Neural cell (in vitro differentiated cells): ENCODE measurements around the gene ZNF70. TPM values are rescaled to one million over a fixed set of nuclear protein-coding genes. Genes with fewer than 3 reads are reported as not detected.
A peak's percentile ranks its signal among the peaks of the same experiment; 100 is the strongest.

Source experiments
- H2AFZ ChIP-seq: fragments of 200-600, 300-800 bp; sonication (generic), shearing (Covaris generic); 2 replicates; pipeline ENCODE4 v1.6.0; 2014; ENCODE audit warnings: low read depth, mild to moderate bottlenecking, antibody characterized with exemption, low read length, moderate library complexity
- H3F3A ChIP-seq: fragments of 200-600 bp; shearing (Covaris generic); 2 replicates; pipeline ENCODE4 v1.6.1; 2016; ENCODE audit warnings: mild to moderate bottlenecking, moderate library complexity, mixed read lengths, antibody characterized with exemption, low read length; ENCODE audit not compliant: insufficient read depth, poor library complexity, severe bottlenecking
- H3K27ac ChIP-seq: fragments of 200-600, 300-800 bp; sonication (generic), shearing (Covaris generic); 2 replicates; pipeline ENCODE4 v1.5.1; 2014; ENCODE audit warnings: mild to moderate bottlenecking, low read length, moderate library complexity
- H3K27me3 ChIP-seq: fragments of 300-800, 200-600 bp; sonication (generic), shearing (Covaris generic); 2 replicates; pipeline ENCODE4 v1.6.0; 2014; ENCODE audit warnings: mild to moderate bottlenecking, low read depth, low read length, moderate library complexity; ENCODE audit not compliant: insufficient read depth
- H3K36me3 ChIP-seq: fragments of 300-800, 200-600 bp; sonication (generic), shearing (Covaris generic); 2 replicates; pipeline ENCODE4 v1.5.1; 2014; ENCODE audit warnings: mild to moderate bottlenecking, antibody characterized with exemption, low read length, moderate library complexity; ENCODE audit not compliant: insufficient read depth
- H3K4me2 ChIP-seq: fragments of 300-800, 200-600 bp; sonication (generic), shearing (Covaris generic); 2 replicates; pipeline ENCODE4 v1.6.0; 2014; ENCODE audit warnings: mild to moderate bottlenecking, low read length
- H3K4me3 ChIP-seq: fragments of 300-800, 200-600 bp; sonication (generic), shearing (Covaris generic); 2 replicates; pipeline ENCODE4 v1.5.1; 2014; ENCODE audit warnings: mild to moderate bottlenecking, low read length, moderate library complexity
- H3K79me2 ChIP-seq: fragments of 200-600 bp; shearing (Covaris generic); replicated peaks from 2 replicates; pipeline ENCODE4 v1.6.0; 2014; ENCODE audit warnings: mild to moderate bottlenecking, low read length, moderate library complexity; ENCODE audit not compliant: insufficient read depth
- H3K9ac ChIP-seq: fragments of 300-800, 200-600 bp; sonication (generic), shearing (Covaris generic); 2 replicates; pipeline ENCODE4 v1.6.1; 2016; ENCODE audit warnings: mild to moderate bottlenecking, low read length, mixed read lengths
- H3K9me2 ChIP-seq: fragments of 200-600 bp; shearing (Covaris generic); 2 replicates; pipeline ENCODE4 v1.6.1; 2016; ENCODE audit warnings: mild to moderate bottlenecking, low read length, mixed read lengths; ENCODE audit not compliant: insufficient read depth
- H3K9me3 ChIP-seq: fragments of 200-600, 300-800 bp; sonication (generic), shearing (Covaris generic); 2 replicates; pipeline ENCODE4 v1.6.1; 2016; ENCODE audit warnings: mild to moderate bottlenecking, mixed run types, low read length, moderate library complexity, mixed read lengths
- H4K20me1 ChIP-seq: fragments of 200-600 bp; shearing (Covaris generic); 2 replicates; pipeline ENCODE4 v1.6.1; 2016; ENCODE audit warnings: mild to moderate bottlenecking, mixed run types; ENCODE audit not compliant: insufficient read depth
- EP300 ChIP-seq: fragments of 450-650 bp; conservative IDR thresholded peaks from 2 replicates; pipeline ENCODE4 v1.6.1; 2014; ENCODE audit warnings: antibody characterized with exemption, mild to moderate bottlenecking, moderate library complexity; ENCODE audit not compliant: poor library complexity, severe bottlenecking
- EZH2 ChIP-seq: fragments of 200-600, 300-800 bp; shearing (Covaris generic), sonication (generic); IDR thresholded peaks from 2 replicates; pipeline ENCODE4 v1.6.1; 2014; ENCODE audit warnings: antibody characterized with exemption, low read length, borderline replicate concordance, mild to moderate bottlenecking; ENCODE audit not compliant: insufficient read depth, poor library complexity, severe bottlenecking
- MXI1 ChIP-seq: fragments of 450-650 bp; conservative IDR thresholded peaks from 2 replicates; pipeline ENCODE4 v1.6.1; 2014; ENCODE audit warnings: antibody characterized with exemption, mild to moderate bottlenecking; ENCODE audit not compliant: poor library complexity, severe bottlenecking
- POLR2AphosphoS5 ChIP-seq: IDR thresholded peaks from 2 replicates; pipeline ENCODE4 v1.6.1; 2012
- RAD21 ChIP-seq: fragments of 450-650 bp; conservative IDR thresholded peaks from 2 replicates; pipeline ENCODE4 v1.6.1; 2014; ENCODE audit warnings: antibody characterized with exemption, mild to moderate bottlenecking, moderate library complexity
- SMC3 ChIP-seq: fragments of 450-650 bp; conservative IDR thresholded peaks from 2 replicates; pipeline ENCODE4 v1.6.1; 2014; ENCODE audit warnings: antibody characterized with exemption, mild to moderate bottlenecking, moderate library complexity; ENCODE audit not compliant: poor library complexity
- TAF1 ChIP-seq: IDR thresholded peaks from 2 replicates; pipeline ENCODE4 v1.6.1; 2012; ENCODE audit warnings: low read depth
- polyA plus RNA-seq: library from polyadenylated mRNA; depleted of rRNA; stranded (reverse); fragments of >200 nt; gene quantifications from 2 replicates; pipeline ENCODE4 v1.2.3, GENCODE V29; 2014
- TF ChIP-seq, protein P1 (sequence below): fragments of 450-650 bp; IDR thresholded peaks from 2 replicates; pipeline ENCODE4 v1.5.1; 2014; ENCODE audit warnings: antibody characterized with exemption, mild to moderate bottlenecking, moderate library complexity; ENCODE audit not compliant: poor library complexity, severe bottlenecking
- TF ChIP-seq, protein P2 (sequence below): IDR thresholded peaks from 2 replicates; pipeline ENCODE4 v1.6.1; 2012; ENCODE audit warnings: borderline replicate concordance

Gene ZNF70
- polyA plus RNA-seq, 1 donor from 2014 or later, result 1.3 TPM

DNA sequence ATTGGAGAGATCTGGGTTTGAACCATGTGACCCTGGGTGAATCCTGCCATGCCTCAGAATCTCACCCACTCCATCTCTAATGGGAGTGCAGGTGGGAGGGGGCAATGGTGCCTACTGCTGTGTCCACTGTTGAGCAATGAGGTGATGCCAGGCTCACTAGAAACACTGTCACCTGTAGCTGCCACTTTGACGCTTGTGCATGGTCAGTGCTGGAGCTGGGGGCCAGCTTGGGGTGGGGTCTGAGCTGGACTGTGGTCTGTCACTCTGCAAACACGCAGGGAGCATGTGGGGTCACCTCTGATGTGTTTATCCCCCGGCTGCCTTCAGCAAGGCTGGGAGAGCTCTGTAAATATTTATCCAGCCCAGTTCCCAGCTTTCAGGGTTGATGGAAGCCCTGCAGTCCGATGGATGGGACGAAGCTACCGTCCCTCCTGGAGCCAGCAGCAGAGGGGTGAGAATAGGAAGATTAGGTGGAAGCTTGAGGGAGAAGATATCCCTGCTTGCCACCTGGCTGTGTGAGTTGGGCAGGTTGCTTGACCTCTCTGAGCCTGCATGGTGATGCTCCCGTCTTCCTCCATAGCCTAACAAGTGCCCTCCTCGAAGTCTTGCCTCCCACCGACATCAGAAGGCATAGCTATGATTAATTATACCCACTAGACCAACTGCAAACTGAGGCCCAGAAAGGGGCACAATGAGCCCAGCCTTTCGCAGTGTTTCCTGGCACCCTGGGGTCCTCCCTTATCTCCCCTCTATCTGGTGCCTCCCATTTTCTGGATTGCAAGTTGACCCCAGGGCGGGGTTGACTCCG lies 23.4 kb upstream of the ZNF70 start:
- Histone ChIP-seq H3K4me3 (no peak overlapping the region), H4K20me1 (no peaks in the 10 kb centered on the region), H3K36me3 (no peaks in the 10 kb centered on the region), H3K9ac (no peak overlapping the region), H3K79me2 (no peaks in the 10 kb centered on the region), H3K27ac (no peak overlapping the region), H3K27me3 (peaks cover 9% of the 10 kb centered on the region), H3F3A (no peaks in the 10 kb centered on the region), H3K9me3 (no peaks in the 10 kb centered on the region), H3K4me2 (no peak overlapping the region), H3K9me2 (no peaks in the 10 kb centered on the region), H2AFZ (no peak overlapping the region)
- TF ChIP-seq, protein P1, sequence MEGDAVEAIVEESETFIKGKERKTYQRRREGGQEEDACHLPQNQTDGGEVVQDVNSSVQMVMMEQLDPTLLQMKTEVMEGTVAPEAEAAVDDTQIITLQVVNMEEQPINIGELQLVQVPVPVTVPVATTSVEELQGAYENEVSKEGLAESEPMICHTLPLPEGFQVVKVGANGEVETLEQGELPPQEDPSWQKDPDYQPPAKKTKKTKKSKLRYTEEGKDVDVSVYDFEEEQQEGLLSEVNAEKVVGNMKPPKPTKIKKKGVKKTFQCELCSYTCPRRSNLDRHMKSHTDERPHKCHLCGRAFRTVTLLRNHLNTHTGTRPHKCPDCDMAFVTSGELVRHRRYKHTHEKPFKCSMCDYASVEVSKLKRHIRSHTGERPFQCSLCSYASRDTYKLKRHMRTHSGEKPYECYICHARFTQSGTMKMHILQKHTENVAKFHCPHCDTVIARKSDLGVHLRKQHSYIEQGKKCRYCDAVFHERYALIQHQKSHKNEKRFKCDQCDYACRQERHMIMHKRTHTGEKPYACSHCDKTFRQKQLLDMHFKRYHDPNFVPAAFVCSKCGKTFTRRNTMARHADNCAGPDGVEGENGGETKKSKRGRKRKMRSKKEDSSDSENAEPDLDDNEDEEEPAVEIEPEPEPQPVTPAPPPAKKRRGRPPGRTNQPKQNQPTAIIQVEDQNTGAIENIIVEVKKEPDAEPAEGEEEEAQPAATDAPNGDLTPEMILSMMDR, result no peak
- TF ChIP-seq EZH2, result no peak
- no peak for TF ChIP-seq TAF1
- TF ChIP-seq MXI1, result no peak
- TF ChIP-seq RAD21, result no peak
- TF ChIP-seq SMC3, result no peak
- no peak for TF ChIP-seq EP300
- no peak for TF ChIP-seq POLR2AphosphoS5
- TF ChIP-seq, protein P2, sequence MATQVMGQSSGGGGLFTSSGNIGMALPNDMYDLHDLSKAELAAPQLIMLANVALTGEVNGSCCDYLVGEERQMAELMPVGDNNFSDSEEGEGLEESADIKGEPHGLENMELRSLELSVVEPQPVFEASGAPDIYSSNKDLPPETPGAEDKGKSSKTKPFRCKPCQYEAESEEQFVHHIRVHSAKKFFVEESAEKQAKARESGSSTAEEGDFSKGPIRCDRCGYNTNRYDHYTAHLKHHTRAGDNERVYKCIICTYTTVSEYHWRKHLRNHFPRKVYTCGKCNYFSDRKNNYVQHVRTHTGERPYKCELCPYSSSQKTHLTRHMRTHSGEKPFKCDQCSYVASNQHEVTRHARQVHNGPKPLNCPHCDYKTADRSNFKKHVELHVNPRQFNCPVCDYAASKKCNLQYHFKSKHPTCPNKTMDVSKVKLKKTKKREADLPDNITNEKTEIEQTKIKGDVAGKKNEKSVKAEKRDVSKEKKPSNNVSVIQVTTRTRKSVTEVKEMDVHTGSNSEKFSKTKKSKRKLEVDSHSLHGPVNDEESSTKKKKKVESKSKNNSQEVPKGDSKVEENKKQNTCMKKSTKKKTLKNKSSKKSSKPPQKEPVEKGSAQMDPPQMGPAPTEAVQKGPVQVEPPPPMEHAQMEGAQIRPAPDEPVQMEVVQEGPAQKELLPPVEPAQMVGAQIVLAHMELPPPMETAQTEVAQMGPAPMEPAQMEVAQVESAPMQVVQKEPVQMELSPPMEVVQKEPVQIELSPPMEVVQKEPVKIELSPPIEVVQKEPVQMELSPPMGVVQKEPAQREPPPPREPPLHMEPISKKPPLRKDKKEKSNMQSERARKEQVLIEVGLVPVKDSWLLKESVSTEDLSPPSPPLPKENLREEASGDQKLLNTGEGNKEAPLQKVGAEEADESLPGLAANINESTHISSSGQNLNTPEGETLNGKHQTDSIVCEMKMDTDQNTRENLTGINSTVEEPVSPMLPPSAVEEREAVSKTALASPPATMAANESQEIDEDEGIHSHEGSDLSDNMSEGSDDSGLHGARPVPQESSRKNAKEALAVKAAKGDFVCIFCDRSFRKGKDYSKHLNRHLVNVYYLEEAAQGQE, result no peak

DNA sequence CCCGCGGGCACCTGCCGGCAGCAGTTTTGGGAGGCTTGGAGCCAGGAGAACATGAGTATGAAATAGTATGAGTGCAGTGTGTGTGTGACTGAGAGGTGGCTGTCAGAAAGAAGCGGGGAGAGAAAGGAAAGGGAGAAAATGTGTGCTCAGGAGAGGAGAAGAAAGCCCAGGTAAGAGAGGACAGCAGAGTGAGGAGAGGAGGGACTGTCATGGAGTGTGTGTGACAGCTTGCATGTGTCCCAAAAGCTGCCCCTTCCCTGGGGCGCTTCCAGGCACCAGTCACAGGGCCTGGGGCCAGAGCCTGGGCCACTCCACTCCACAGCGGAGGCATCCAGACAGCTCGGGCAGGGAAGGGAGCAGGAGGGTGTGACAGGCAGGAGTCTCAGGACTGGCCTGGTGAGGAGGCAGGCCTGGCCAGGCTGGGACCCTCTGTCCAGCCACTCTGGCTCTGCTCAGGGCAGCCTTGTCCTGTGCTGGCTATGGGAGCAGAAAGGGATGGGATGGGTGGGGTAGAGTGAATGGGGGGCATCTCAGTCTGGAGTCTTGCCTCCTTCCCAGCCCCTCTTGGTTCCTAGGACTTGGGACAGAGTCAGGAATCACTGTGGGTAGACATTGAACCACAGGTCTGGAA lies 22.7 kb upstream of the ZNF70 start:
- Histone ChIP-seq H3K9me2 (no peaks in the 10 kb centered on the region), H3K9me3 (no peaks in the 10 kb centered on the region), H3K79me2 (no peaks in the 10 kb centered on the region), H3K9ac (peak overlapping the region; percentile 58), H3K4me3 (peak overlapping the region; percentile 60), H3K27ac (no peak overlapping the region), H4K20me1 (no peaks in the 10 kb centered on the region), H2AFZ (no peak overlapping the region), H3F3A (no peaks in the 10 kb centered on the region), H3K27me3 (peaks cover 9% of the 10 kb centered on the region), H3K36me3 (no peaks in the 10 kb centered on the region), H3K4me2 (no peak overlapping the region)
- TF ChIP-seq, protein P2, result no peak
- TF ChIP-seq TAF1 (no peak), POLR2AphosphoS5 (no peak), RAD21 (no peak), SMC3 (no peak), EZH2 (no peak), MXI1 (no peak), EP300 (no peak)
- TF ChIP-seq, protein P1, result no peak
